ENCODE results near the gene KNSTRN.

DNA sequence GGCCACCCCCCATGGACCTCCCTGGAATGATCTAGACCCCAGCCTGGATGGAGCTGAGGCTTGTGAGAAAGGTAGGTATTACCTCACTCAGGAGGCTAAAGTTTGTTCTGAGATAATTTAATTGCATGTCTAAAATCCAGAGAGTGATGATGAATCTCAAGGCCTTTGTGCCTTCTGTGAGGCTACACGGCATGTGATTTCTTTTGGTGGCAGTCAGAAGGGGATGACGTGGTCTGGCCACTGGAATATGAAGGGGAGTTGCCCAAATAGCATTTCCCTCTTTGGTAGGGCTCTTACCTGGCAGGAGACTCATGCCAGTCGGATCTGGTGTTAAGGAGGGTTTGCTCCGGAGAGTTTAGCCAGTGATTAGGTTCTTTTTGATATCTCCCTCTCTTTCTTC lies 60.7 kb downstream of the KNSTRN start:
- TF ChIP-seq KDM1A (IDR thresholded peaks at IDR 0.05; ENCODE audit: borderline replicate concordance, low read length) (no peak), EZH2 (IDR thresholded peaks at IDR 0.05; ENCODE audit: low read depth, low read length, severe bottlenecking) (no peak), POLR2A (IDR thresholded peaks at IDR 0.05; ENCODE audit: control extremely low read depth in 1 of 2, low read depth in 2 of 2, low read length in 2 of 2) (0 out of 3 replicates have a peak, but pooled peaks of 1 of the 2 experiments have one; percentile 32), POLR2AphosphoS5 (IDR thresholded peaks at IDR 0.05; ENCODE audit: low read depth, low read length) (no peak), CTCF (IDR thresholded peaks at IDR 0.05; ENCODE audit: control extremely low read depth in 1 of 3, insufficient read depth in 1 of 3, low read depth in 1 of 3, low read length in 3 of 3) (no peak), TEAD4 (IDR thresholded peaks at IDR 0.05; ENCODE audit: low read depth, low read length) (no peak), CHD1 (IDR thresholded peaks at IDR 0.05; ENCODE audit: low read depth, low read length) (no peak), CHD2 (IDR thresholded peaks at IDR 0.05; ENCODE audit: low read length) (no peak), JUN (IDR thresholded peaks at IDR 0.05; ENCODE audit: low read depth, low read length) (no peak)
- TF ChIP-seq, protein P1, sequence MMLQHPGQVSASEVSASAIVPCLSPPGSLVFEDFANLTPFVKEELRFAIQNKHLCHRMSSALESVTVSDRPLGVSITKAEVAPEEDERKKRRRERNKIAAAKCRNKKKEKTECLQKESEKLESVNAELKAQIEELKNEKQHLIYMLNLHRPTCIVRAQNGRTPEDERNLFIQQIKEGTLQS (IDR thresholded peaks at IDR 0.05; ENCODE audit: insufficient read depth, low read depth, low read length): no peak

All from H1 (cell line).